GM12872 (cell line): ENCODE measurements around the gene CKMT2.

Experiments used
- TF ChIP-seq, protein P1 (sequence below): IDR thresholded peaks from 3 replicates; pipeline ENCODE4 v1.5.1; 2011; ENCODE audit warnings: low read depth, mild to moderate bottlenecking, low read length, moderate library complexity; ENCODE audit not compliant: insufficient read depth

Gene CKMT2

DNA sequence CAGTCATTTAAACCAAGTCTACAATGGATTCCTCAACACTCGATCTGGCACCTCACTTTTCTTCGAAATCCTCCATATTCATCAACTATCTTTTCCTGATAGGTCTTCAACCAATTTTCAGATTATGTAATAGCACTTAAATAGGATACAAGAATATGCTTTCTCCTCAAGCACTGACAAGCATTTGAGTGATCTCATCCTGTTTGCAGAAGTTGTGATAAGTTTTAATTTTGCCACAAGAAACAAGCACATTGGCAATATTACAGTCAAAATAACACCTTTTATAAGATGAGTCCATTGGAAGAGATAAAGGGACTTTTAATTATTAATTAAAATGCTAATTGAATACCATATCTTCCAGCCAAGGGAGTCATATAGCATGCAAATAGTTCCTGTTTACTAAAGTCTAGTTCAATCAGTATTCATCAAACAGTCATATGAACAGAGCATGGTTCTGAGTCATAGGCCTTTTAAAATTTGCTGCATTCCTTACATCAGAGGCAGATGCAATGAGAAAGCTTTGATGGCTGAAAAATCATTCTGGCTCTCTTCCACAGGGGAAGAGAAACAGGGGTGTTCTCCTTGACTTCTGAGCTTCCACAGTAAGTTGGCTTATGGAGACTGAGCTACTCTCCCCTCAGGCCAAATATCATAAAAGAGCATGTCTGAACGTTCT, 35.5 kb downstream of the CKMT2 start:
- TF ChIP-seq, protein P1, sequence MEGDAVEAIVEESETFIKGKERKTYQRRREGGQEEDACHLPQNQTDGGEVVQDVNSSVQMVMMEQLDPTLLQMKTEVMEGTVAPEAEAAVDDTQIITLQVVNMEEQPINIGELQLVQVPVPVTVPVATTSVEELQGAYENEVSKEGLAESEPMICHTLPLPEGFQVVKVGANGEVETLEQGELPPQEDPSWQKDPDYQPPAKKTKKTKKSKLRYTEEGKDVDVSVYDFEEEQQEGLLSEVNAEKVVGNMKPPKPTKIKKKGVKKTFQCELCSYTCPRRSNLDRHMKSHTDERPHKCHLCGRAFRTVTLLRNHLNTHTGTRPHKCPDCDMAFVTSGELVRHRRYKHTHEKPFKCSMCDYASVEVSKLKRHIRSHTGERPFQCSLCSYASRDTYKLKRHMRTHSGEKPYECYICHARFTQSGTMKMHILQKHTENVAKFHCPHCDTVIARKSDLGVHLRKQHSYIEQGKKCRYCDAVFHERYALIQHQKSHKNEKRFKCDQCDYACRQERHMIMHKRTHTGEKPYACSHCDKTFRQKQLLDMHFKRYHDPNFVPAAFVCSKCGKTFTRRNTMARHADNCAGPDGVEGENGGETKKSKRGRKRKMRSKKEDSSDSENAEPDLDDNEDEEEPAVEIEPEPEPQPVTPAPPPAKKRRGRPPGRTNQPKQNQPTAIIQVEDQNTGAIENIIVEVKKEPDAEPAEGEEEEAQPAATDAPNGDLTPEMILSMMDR, result no peak

DNA sequence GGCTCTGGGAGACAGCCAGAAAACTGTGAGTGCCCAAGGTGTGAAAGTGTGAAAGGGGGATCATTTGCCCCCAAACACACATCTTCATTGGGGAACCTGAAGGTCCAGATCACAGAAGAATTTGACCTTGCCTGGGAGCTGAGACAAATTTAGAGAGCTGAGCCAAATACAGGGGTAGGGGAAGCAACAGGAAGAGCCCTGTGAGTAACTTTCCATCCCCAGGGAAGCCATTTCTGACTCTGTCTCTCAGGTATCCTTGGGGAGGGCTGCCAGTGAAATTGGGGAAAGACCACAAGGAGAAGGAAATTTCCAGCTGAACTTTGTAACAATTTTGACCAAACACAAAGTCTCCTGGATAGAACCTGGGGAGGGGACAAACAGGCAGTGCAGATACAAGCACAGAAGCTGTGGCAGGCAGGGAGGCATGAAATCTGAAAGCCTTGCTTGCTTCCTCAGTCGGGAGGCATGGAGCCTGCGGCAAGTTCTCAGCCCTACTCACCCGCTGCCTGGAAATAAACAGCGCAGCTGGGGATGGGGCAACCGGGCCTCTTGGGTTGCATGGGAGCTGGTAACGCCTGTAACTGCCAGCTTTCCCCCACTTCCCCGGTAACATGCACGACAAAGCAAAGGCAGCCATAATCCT, 36.8 kb downstream of the CKMT2 start:
- TF ChIP-seq, protein P1, result no peak

DNA sequence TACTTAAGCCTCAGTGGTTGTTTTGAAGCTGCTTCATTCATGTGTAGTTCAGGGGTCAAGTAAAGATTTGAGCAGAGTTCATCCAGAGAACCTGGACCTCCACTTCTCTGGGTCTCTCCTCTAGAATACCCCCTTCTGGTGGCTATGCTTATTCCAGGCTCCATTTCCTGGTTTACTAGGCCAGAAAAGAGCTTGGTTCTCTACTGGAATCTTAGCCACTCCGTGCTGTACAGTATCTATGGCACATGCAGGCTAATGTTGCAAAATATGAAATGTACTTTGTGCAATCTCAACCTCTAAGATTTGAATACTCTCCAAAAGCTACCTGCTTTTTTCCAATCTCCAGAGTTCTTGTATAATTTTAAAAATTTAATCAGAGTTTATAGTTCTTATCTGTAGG, 50.9 kb downstream of the CKMT2 start:
- TF ChIP-seq, protein P1, result no peak

DNA sequence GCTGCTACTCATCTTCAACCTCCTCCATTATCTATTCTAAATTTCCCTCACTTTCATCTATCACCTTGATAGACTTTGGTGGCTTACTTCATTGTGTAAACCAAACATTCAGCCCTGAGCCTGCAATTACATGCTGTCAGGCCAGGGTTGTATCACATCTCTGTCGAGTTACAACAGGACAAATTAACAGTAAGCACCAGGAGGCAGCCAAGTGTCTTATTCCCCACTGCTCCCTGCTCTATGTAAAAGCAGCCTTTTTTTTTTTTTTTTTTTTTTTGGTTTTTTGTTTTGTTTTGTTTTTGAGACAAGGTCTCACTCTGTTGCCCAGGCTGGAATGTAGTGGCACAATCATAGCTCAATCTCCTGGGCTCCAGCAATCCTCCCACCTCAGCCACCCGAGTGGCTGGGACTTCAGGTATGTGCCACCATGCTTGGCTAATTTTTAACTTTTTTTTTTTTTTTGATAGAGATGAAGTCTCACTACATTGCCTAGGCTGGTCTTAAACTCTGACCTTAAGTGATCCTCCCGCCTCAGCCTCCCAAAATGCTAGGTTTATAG, 53.0 kb downstream of the CKMT2 start:
- TF ChIP-seq, protein P1, result no peak

DNA sequence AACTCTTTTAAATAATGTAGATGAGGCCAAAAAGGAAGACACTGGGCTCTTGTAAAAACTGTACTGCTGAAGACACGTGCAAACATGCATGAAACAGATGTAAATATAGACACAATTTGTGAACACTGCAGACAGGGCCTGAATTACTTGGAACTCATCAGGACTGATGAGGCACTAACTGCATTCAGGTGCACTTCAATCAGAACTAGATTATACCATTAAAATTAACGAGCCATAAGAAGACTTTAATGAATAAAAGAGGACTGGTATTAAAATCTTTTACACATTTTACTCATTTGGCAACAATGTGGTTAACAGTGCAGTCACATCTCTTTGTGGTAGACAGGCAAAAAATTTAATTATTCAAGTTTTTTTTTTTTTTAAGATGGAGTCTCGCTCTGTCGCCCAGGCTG, 54.9 kb downstream of the CKMT2 start:
- TF ChIP-seq, protein P1, result no peak

DNA sequence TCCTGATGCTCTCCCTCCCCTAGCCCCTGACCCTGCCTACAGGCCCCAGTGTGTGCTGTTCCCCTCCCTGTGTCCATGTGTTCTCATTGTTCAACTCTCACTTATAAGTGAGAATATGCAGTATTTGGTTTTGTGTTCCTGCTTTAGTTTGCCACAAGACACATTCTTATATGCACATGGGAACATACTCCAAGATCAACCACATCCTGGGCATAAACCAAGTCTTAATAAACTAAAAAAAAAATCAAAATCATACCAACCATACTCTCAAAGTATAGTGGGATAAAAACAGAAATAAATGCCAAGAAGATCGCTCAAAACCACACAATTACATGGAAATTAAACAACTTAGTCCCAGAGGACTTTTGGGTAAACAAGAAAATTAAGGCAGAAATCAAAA, 57.0 kb downstream of the CKMT2 start:
- TF ChIP-seq, protein P1, result no peak

DNA sequence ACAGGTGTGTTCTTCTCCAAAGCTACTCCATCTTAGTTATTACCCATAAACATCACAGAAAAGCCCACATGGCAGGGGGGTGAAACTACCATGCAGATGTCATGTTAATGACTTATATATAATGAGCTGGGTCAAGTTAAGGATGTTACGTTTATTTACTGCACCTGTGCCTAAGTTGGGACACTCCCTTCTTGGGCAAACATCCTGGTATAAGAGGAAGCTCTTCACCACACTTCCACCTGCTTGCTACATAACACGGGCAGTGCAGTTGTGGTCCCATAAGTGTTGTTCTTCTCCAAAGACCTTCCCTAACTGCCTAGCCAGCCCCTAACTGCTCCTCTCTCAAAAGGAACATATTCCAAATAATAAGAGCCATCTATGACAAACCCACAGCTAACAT, 59.0 kb downstream of the CKMT2 start:
- TF ChIP-seq, protein P1, result no peak
